ENCODE results near the gene MYOZ2.

Gene MYOZ2

GRCh38 chr4:119228406-119228805, 92.8 kb downstream of the MYOZ2 start:
- DNase-seq (ENCODE audit: insufficient read length, low spot score) (no peak), FAIRE-seq (no peak)
- TF ChIP-seq POLR2A (IDR thresholded peaks at IDR 0.05; ENCODE audit: low read depth, low read length), result no peak

DNA sequence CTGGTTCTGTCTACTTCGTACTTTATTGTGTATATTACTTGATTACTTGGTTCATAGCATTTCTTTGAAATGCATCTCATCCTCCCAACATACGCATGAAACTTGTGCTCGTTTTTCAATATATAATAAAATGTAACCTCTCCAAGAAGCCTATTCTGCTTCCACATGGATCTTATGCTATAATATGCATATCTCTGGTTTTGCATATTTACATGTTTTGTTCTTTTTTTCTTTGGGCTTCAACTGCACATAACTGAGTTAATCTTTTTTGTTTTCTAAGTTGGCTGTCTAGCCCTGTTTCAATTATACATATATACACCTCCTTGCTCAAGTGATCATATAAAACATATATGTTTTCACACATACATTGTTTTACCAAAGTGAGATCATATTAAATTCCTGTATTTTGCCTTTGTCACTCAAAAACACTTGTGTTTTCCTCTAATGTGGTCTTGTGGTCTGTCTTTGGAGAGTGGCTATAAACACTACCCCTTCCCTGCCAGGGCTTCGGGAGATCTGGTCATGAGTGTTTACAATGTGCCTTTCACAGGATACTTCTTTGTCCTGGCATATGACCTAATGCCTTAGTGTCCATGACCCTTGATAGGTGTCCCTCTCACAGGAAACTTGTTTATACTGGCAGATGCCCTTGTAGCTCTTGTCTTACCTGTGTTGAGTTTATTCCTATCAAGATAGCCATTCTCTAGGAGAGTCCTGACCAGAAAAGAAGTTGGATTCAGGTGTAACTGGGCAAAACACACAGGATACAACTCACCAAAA, 94.5 kb downstream of the MYOZ2 start:
- FAIRE-seq (no peak), DNase-seq (ENCODE audit: insufficient read length, low spot score) (no peak)
- no peak for TF ChIP-seq POLR2A (IDR thresholded peaks at IDR 0.05; ENCODE audit: low read depth, low read length)

- no peak for FAIRE-seq
- no peak for TF ChIP-seq POLR2A (IDR thresholded peaks at IDR 0.05; ENCODE audit: low read depth, low read length)
- no peak for DNase-seq (ENCODE audit: insufficient read length, low spot score)
These were observed 95.9 kb downstream of the MYOZ2 start for GRCh38 chr4:119231491-119231890.

GRCh38 chr4:119232286-119232685, 96.7 kb downstream of the MYOZ2 start:
- TF ChIP-seq POLR2A (IDR thresholded peaks at IDR 0.05; ENCODE audit: low read depth, low read length), result no peak
- no peak for FAIRE-seq
- no peak for DNase-seq (ENCODE audit: insufficient read length, low spot score)

- no peak for TF ChIP-seq POLR2A (IDR thresholded peaks at IDR 0.05; ENCODE audit: low read depth, low read length)
- DNase-seq (ENCODE audit: insufficient read length, low spot score), result no peak
- FAIRE-seq, result no peak
These were observed 97.6 kb downstream of the MYOZ2 start for GRCh38 chr4:119233191-119233590.

- no peak for TF ChIP-seq POLR2A (IDR thresholded peaks at IDR 0.05; ENCODE audit: low read depth, low read length)
- DNase-seq (ENCODE audit: insufficient read length, low spot score) (no peak), FAIRE-seq (no peak)
These were observed 98.1 kb downstream of the MYOZ2 start for GRCh38 chr4:119233750-119234149.

- DNase-seq (ENCODE audit: insufficient read length, low spot score) (no peak), FAIRE-seq (no peak)
- TF ChIP-seq POLR2A (IDR thresholded peaks at IDR 0.05; ENCODE audit: low read depth, low read length), result no peak
These were observed 101.6 kb downstream of the MYOZ2 start for GRCh38 chr4:119237201-119237600.

All from H54 (cell line).